GM10266 (cell line): ENCODE data around the gene LY6G5B.
"Not testable (repeated sequence)": the region's sequence is repeated elsewhere in the genome, so short reads cannot be mapped to it uniquely, and the experiment has no call there.

Experiments used
- DNase-seq: peaks from one replicate; pipeline ENCODE4 v3.0.0; 2012; ENCODE audit errors: extremely low spot score
- CTCF ChIP-seq: IDR thresholded peaks from 2 replicates; pipeline ENCODE4 v1.5.1; 2012; ENCODE audit warnings: mild to moderate bottlenecking, low read depth; ENCODE audit not compliant: control insufficient read depth, insufficient read depth; ENCODE audit errors: missing control alignments

LY6G5B gene

GRCh38 chr6:31705931-31706330, 36.2 kb downstream of the LY6G5B start:
- DNase-seq = no peak
- TF ChIP-seq CTCF = no peak

DNA sequence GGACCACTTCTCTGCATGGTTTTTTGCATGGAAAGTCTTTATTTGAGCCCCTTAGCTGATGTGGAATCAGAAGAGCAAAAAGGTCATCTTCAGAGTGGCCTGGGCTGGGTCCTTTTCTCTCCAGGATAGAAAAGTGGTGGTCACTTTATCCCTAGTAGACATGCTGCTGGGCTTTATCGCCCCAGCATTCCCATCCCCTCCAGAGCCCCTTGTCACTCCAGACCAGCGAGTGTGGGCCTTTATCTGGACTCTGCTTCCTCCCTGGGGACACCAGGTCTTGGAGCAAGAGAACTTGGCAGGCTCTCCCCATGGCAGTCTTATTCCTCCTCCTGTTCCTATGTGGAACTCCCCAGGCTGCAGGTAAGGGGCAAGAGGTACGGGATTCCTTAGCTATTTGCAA, 36.8 kb downstream of the LY6G5B start, which contains the start of gene LY6G6F:
Gene LY6G6F, plus strand, starts transcription at position 268 of the 400 bp plus-strand sequence. Its CDS starts 41 bp downstream, at position 309.
- no peak for TF ChIP-seq CTCF
- DNase-seq = no peak

GRCh38 chr6:31707701-31708100, 37.9 kb downstream of the LY6G5B start:
- no peak for TF ChIP-seq CTCF

DNA sequence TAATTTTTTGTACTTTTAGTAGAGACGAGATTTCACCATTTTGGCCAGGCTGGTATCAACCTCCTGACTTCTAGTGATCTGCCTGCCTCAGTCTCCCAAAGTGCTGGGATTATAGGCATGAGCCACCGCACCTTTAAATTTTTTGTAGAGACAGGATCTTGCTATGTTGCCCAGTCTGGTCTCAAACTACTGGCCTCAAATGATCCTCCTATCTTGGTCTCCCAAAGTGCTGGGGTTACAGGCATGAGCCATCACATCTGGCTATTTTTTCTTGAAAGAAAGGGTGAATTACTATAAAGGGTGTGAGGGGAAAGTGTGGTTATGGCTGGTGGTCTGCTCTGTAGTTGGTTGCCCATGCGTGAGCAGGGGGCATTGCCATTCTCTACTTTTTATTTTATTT, 38.4 kb downstream of the LY6G5B start:
- no peak for TF ChIP-seq CTCF
- DNase-seq = no peak

More at GRCh38 chr6:31707701-31708100, 37.9 kb downstream of the LY6G5B start:
- DNase-seq = no peak

- DNase-seq = not testable (repeated sequence)
Measured at GRCh38 chr6:31709157-31709556, 39.4 kb downstream of the LY6G5B start.

- TF ChIP-seq CTCF = no peak
- no peak for DNase-seq
Measured at GRCh38 chr6:31710523-31711219, 40.9 kb downstream of the LY6G5B start.

DNA sequence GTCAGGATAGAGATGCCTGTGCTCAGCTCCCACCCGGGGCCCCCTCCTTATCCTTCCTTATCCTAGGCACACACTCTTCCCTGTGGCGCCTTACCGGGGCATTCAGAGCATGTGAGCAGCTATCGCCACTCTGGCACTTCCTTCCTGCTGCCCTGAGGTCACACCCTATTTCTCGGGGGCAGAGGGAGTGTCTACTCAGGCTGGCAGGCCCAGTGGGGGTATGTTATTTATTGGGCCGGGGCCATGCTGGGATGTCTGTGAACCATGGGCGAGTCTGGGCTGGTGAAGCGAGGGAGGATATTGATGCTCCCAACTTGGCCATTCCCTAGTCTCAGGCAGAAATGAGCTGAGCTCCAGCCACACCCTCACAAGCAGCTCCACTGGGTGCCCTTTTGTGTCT, 41.5 kb downstream of the LY6G5B start:
- no peak for TF ChIP-seq CTCF
- DNase-seq = no peak

- no peak for DNase-seq
- no peak for TF ChIP-seq CTCF
Measured at GRCh38 chr6:31712296-31712695, 42.5 kb downstream of the LY6G5B start.
